NT2/D1 (cell line): ENCODE results near the gene TACR1.
"Not testable (repeated sequence)": the region's sequence is repeated elsewhere in the genome, so short reads cannot be mapped to it uniquely, and the experiment has no call there.

ENCODE experiments used
- DNase-seq: peaks from one replicate; pipeline ENCODE4 v3.0.0-alpha.2; 2011; ENCODE audit warnings: low read depth, low spot score
- H3K27me3 ChIP-seq: 2 replicates; pipeline ENCODE4 v1.6.0; 2011; ENCODE audit warnings: mild to moderate bottlenecking; ENCODE audit not compliant: insufficient read length, insufficient read depth
- H3K36me3 ChIP-seq: 2 replicates; pipeline ENCODE4 v1.6.1; 2011; ENCODE audit warnings: mild to moderate bottlenecking, low read length, mixed read lengths; ENCODE audit not compliant: insufficient read depth, insufficient read length
- H3K4me1 ChIP-seq: 2 replicates; pipeline ENCODE4 v1.5.1; 2011; ENCODE audit not compliant: insufficient read depth, insufficient read length
- H3K4me3 ChIP-seq: 2 replicates; pipeline ENCODE4 v1.5.1; 2011; ENCODE audit warnings: low read depth; ENCODE audit not compliant: insufficient read length
- H3K9ac ChIP-seq: 2 replicates; pipeline ENCODE4 v1.6.0; 2011; ENCODE audit warnings: low read depth; ENCODE audit not compliant: insufficient read length
- H3K9me3 ChIP-seq: 2 replicates; pipeline ENCODE4 v1.5.1; 2011; ENCODE audit warnings: mild to moderate bottlenecking, low read length; ENCODE audit not compliant: insufficient read depth
- SUZ12 ChIP-seq: IDR thresholded peaks from 2 replicates; pipeline ENCODE4 v1.6.1; 2011; ENCODE audit not compliant: insufficient read length, insufficient read depth; ENCODE audit errors: extremely low read depth
- YY1 ChIP-seq: IDR thresholded peaks from 2 replicates; pipeline ENCODE4 v1.6.1; 2011; ENCODE audit not compliant: insufficient read length, insufficient read depth
- ZNF274 ChIP-seq: IDR thresholded peaks from 2 replicates; pipeline ENCODE4 v1.6.1; 2011; ENCODE audit warnings: mild to moderate bottlenecking, low read depth, low read length

Gene TACR1

GRCh38 chr2:75066121-75066902, 133.0 kb downstream of the TACR1 start:
- DNase-seq, result no peak
- Histone ChIP-seq H3K27me3 (no peaks in the 10 kb centered on the region), H3K9ac (no peak overlapping the region), H3K4me1 (no peaks in the 10 kb centered on the region), H3K36me3 (no peaks in the 10 kb centered on the region), H3K9me3 (peaks cover 5% of the 10 kb centered on the region; the same call in 1 of the 2 replicates), H3K4me3 (no peak overlapping the region)
- TF ChIP-seq ZNF274, result no peak
- TF ChIP-seq SUZ12, result no peak
- no peak for TF ChIP-seq YY1

DNA sequence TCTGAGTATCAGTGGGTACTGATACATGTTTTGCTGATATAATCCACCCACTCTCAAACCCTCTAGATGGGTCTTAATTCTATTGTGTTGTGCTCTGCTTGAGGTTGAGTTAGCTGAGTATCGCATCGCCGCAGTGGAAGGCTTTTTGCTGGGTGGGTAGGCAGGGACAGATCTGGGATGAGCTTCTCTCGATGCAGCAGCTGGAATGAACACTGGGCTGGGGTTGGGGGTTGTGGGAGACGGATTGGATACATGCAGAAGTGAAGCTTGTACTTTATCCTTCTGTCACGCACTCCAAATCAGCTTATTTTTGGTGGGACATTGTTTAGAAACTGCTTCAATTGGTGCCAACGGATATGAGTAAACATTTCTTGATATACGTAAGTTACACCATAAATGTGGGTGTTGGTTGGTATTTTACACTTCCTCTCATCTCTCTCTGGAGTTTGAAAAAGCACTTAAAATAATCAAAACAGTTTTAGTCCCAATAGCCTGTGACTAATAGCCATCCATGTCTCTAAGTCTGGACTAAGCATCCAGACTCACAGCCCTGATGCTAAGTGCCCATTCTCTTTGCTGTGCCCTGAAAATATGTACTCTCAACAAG, 133.8 kb downstream of the TACR1 start:
- TF ChIP-seq YY1, result no peak
- TF ChIP-seq ZNF274, result no peak
- TF ChIP-seq SUZ12, result no peak
- H3K4me1 ChIP-seq, result no peaks in the 10 kb centered on the region
- H3K9ac ChIP-seq, result no peak overlapping the region
- H3K9me3 ChIP-seq, result peaks cover 5% of the 10 kb centered on the region; the same call in 1 of the 2 replicates
- H3K36me3 ChIP-seq, result no peaks in the 10 kb centered on the region
- H3K27me3 ChIP-seq, result no peaks in the 10 kb centered on the region
- DNase-seq, result no peak
- H3K4me3 ChIP-seq, result no peak overlapping the region

DNA sequence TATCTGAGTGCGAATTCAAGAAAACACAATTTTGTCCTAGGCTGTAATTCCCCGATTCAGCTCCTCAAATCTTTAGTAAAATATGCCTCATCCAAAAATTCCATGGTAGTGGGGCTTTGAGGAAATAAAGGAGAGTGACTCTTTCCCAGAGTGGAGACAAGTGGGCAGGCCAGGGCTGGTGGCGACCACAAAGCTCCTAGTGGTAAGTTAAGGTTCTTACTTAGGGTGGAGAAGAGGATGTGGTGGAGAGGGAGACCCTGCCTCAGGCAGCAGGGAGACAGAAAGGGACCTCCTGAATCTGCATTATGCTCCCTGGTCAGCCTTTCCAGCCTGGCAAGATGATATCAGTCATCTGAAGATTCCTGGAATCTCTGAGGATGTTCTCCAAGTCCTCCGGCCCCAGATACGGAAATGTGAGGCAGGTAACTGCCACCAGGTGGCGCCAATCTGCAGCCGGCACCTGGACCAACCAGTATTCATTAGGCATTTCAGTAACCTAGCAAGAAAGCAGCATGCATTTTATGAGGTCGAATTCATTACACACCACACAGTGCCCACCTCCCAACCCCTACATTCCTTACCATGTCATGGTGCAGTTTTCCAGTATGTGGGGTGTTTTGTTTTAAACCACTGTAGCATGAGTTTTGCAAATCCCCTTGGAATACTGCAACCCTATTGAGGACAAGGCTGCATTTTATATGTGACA, 134.5 kb downstream of the TACR1 start:
- Histone ChIP-seq H3K4me1 (no peaks in the 10 kb centered on the region), H3K9me3 (peaks cover 5% of the 10 kb centered on the region; the same call in 1 of the 2 replicates), H3K9ac (no peak overlapping the region), H3K4me3 (no peak overlapping the region), H3K36me3 (no peaks in the 10 kb centered on the region), H3K27me3 (no peaks in the 10 kb centered on the region)
- TF ChIP-seq ZNF274 (no peak), SUZ12 (no peak), YY1 (no peak)
- DNase-seq, result peak; percentile 56

DNA sequence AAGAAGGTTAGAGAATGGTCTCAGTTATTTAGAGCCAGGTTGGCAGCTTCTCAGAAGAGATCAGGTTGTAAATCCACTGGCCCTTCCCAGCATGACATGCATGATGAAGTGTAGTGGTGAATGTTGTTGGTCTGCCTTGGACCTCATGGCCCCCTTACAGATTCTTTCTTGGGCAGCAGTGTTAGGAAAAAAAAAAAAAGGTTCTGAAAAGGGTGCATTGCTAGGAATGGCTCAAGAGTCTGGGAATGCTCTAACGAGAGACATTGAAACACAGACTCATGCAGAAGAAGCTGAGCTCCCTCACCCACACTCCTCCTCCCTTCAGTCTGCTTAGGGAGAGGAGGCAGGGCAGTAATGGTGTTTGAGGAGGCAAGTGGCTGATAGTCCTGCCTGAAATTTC, 135.4 kb downstream of the TACR1 start:
- H3K4me3 ChIP-seq, result no peak overlapping the region
- H3K4me1 ChIP-seq, result no peaks in the 10 kb centered on the region
- H3K9me3 ChIP-seq, result peaks cover 5% of the 10 kb centered on the region; the same call in 1 of the 2 replicates
- no peak for DNase-seq
- H3K9ac ChIP-seq, result no peak overlapping the region
- H3K27me3 ChIP-seq, result no peaks in the 10 kb centered on the region
- no peaks in the 10 kb centered on the region for H3K36me3 ChIP-seq
- TF ChIP-seq ZNF274 (no peak), YY1 (no peak), SUZ12 (no peak)

DNA sequence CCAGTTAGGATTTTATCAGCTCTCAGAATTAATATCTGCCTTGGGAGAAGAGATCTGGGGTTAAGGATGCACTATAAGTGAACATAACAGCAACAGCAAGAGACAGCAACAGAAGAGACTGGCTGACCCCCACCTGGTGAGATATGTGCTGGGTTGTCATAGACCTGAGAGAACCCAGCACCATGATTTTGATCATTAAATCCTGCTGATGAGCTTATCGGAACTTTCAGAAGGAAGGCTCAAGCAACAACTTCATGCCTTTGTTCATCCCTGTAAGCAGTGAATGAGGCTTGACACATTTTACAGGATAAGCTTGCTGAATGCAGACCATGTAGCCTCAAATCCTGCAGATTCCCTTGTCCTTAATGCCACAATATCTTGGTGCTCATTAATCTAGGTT, 140.9 kb downstream of the TACR1 start:
- no peak overlapping the region for H3K4me3 ChIP-seq
- no peaks in the 10 kb centered on the region for H3K9me3 ChIP-seq
- DNase-seq, result no peak
- peaks cover 2% of the 10 kb centered on the region for H3K4me1 ChIP-seq
- TF ChIP-seq SUZ12 (no peak), YY1 (no peak), ZNF274 (no peak)
- H3K27me3 ChIP-seq, result no peaks in the 10 kb centered on the region
- no peaks in the 10 kb centered on the region for H3K36me3 ChIP-seq
- no peak overlapping the region for H3K9ac ChIP-seq

DNA sequence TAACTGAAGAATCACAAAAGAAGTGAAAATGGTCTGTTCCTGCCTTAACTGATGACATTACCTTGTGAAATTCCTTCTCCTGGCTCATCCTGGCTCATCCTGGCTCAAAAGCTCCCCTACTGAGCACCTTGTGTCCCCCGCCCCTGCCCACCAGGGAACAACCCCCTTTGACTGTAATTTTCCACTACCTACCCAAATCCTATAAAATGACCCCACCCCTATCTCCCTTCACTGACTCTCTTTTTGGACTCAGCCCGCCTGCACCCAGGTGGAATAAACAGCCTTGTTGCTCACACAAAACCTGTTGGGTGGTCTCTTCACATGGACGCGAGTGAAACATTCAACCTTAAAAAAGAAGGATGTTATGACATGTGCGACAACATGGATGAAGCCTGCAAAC, 142.2 kb downstream of the TACR1 start:
- H3K4me1 ChIP-seq, H3K4me3 ChIP-seq, H3K27me3 ChIP-seq, H3K9me3 ChIP-seq, H3K36me3 ChIP-seq, H3K9ac ChIP-seq, DNase-seq: not testable (repeated sequence)

- H3K4me1 ChIP-seq, result peaks cover 2% of the 10 kb centered on the region
- no peaks in the 10 kb centered on the region for H3K36me3 ChIP-seq
- H3K4me3 ChIP-seq, result no peak overlapping the region
- no peaks in the 10 kb centered on the region for H3K9me3 ChIP-seq
- H3K9ac ChIP-seq, result no peak overlapping the region
- TF ChIP-seq ZNF274, result no peak
- TF ChIP-seq YY1, result no peak
- TF ChIP-seq SUZ12, result no peak
- DNase-seq, result peak; percentile 91
- no peaks in the 10 kb centered on the region for H3K27me3 ChIP-seq
Measured at GRCh38 chr2:75055820-75056675, 143.3 kb downstream of the TACR1 start.
